Femur (tissue), 1 donor: ENCODE measurements around the gene COL25A1.
"Not testable (repeated sequence)": the region's sequence is repeated elsewhere in the genome, so short reads cannot be mapped to it uniquely, and the experiment has no call there.

ENCODE experiments used
- DNase-seq: peaks from one replicate; pipeline ENCODE4 v3.0.0-alpha.2; 2017

Gene COL25A1

GRCh38 chr4:109009909-109010308 is 292.5 kb downstream of the COL25A1 start:
- no peak for DNase-seq

- DNase-seq = no peak
Measured at GRCh38 chr4:109007976-109008375, 294.5 kb downstream of the COL25A1 start.

GRCh38 chr4:109005523-109005922 is 296.9 kb downstream of the COL25A1 start:
- DNase-seq = no peak

DNA sequence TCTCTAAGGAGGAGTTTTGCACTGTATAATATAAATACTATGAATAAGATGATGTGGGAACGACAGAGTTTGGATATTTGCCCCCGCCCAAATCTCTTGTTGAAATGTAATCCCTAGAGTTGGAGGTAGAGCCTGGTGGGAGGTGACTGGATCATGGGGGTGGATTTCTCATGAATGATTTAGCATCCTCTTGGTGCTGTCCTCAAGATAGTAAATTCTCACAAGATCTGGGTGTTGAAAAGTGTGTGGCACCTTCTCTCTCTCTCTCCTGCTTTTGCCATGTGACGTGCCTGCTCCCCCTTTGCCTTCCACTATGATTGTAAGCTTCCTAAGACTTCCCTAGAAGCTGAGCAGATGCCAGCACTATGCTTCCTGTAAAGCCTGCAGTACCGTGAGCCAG is 298.0 kb downstream of the COL25A1 start:
- no peak for DNase-seq

- no peak for DNase-seq
Measured at GRCh38 chr4:109003964-109004363, 298.5 kb downstream of the COL25A1 start.

DNA sequence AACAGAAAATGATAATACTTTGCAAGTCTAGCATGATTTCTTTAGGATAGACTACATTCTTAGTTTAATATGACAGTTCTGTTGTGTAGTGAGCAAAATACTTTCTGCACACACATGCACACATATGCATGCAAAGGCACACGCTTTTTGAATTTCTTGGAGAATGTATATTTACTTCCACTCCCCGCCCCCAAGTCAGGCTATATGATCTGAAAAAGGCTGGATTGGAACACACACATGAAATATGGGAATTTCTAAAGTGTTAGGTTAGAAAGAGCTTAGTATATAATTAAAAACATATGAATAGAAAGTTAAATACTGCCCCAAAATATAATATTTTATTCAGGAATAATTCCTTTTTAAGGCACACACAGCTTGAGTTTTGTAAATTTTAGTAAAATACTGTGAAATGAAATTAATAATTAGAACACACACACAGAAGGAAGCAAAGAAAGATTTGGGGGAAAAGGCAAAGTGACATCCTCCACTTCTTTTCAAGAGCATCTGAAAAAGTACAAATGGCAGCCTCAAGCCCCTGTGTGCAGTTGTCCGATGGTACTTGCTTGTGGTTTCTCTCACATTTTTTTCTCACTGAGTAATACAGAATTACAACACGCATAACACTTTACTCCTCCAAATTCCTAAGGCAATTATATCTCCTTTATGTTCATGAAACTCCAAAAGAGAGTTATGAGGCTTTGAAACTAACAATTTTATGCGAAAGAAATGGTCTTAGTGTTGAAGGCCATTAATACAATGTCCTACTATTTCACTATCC is 310.7 kb downstream of the COL25A1 start:
- DNase-seq = no peak

- no peak for DNase-seq
Measured at GRCh38 chr4:108988464-108989195, 313.8 kb downstream of the COL25A1 start.

- not testable (repeated sequence) for DNase-seq
Measured at GRCh38 chr4:108984495-108984894, 318.0 kb downstream of the COL25A1 start.

GRCh38 chr4:108982402-108983185 is 319.9 kb downstream of the COL25A1 start:
- DNase-seq = no peak

GRCh38 chr4:108980455-108981239 is 321.8 kb downstream of the COL25A1 start:
- DNase-seq = no peak

GRCh38 chr4:108979759-108980158 is 322.7 kb downstream of the COL25A1 start:
- DNase-seq = no peak

DNA sequence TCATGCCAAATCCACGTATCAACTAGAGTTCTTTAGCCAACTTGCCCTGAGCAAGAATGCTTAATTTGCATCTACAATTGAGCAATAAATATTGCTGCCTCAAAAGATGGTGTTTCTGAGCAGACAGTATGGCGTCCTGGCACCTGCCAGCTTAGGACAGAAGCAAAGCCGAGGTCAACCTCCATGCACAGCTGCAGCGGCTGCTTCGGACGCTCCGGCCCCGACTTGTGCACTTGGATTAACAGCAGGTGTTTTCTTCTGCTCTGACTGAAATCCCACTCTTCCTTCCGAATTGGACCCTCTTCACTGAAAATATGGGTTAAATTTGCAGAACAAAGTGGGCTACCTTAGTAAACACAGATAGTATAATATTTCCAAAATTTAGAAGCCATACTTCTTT is 324.4 kb downstream of the COL25A1 start:
- no peak for DNase-seq

DNA sequence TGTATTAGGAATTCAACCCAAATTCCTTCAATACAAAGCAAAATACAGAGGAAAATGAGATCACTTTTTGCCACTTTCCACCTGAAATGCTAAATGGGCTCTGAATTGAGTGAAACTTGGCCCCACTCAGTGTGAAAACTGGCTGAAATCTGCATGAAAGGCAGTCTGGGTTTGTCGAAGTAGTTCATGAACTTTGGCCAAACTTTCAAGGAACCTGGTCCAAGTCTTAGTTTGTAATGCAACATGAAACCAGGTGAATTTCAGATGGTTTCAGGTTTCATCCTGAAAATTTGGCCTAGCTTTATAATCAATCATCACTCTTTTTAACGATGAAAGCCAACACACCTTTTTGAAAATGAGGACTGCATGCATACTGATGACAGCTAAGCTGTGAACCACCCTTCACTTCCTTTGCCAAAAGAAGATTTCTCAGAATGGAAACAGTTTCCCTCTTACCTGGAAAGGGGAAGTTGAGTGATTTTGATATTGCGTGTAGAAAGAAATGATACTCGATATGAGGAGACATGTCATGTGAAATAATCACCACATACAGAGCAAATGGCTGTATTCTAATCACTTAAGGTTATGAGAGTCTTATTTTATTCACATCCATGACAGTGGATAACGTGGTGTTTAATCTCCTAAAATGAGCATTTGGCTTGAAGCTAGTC is 329.7 kb downstream of the COL25A1 start:
- DNase-seq = no peak

DNA sequence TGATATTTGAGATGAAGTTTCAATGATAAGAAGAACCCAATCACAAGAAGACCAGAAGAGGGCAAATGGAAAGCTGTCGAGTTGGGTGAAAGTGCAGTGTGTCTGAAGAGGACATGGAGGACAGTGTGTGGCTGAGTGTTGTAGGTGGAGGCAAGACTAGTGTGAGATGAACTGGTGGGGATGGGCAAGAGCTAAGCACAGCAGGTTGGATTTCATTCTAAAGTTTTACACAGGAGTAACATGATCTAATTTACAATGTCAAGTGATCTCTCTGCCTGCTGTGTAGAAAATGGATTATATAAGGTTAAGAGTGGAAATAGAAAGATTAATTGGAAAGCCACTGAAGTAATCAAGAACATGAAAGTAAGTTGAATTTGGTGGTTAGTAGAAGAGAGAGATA is 331.0 kb downstream of the COL25A1 start:
- no peak for DNase-seq

DNA sequence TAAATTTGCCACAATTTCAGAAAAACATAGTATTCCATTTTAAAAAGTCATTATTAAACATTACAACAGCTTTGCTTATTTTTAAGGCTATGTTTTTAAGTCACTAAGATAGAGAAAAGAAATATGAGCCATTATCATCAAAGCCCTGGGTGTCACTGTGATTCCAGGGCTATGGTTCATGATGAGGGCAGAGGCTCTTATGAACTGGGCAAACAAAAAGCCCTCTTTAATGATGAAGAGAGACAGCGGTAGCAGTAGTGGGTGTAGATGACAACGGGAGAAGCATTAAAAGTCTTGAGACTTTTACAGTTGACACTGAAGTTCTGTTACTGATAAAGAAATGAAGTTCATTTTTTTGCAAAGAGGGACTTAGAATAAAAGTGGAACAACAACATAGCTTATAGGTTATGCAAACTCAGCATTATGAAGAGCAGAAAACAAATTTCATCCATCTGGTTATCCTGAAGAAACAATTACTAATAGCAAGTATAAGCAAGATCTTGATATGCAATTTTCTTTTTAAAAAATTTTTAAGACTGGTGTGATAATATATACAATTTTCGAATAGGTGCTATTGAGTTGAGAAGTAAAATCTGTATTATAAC is 336.9 kb downstream of the COL25A1 start:
- no peak for DNase-seq

DNA sequence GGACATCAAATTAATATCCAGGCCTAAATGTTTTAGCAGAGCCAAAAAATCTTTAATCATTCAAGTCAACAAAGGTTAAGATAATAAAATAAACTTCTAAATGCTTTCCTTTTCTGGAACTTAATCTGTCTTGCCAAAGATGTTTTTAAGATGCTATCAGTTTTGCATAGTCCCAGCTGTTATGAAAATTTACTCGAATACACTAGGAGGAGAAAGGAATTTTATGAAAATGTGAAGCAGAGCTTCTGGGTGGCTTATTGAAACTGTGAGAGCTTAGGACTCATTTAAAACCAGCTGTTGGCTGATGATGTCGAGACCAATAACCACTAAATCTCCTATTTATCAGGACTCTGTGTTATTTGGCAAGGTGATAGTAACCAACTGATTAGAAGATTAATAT is 337.4 kb downstream of the COL25A1 start:
- DNase-seq = no peak

DNA sequence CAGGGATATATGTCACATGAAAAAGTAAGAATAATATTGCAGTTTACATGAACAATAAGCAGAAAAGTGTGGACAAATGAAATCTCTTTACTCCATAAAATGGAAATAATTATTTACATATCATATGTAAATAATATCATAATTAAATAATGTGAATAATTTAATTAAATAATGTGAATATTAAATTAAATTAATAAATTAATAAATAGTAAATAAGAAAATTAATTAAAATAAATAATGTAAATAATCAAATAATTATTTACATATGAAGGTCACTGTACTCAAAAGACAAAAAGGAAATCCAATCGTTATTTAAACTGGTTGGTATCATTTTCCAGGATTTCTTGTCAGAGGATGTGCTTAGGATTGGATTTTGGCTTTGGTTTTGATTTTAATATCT is 338.5 kb downstream of the COL25A1 start:
- DNase-seq = no peak

DNA sequence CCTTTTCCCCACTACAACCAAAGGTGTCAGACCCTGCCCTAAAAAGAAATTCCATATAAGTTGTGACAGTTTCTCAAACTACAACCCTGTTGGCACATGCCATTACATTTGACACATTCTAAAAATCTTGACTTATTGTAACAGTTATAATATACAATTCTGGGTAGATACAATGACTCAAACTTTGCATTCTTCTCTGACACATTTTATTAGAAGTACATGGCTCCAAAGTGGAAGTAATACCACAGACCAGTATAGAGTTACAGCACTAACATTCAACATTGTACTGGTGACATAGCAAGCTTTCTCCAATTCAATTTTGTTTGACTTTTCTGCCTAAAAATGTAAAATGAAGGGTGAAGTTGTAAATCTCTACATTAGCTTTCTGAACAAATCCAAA is 343.0 kb downstream of the COL25A1 start:
- DNase-seq = no peak

DNA sequence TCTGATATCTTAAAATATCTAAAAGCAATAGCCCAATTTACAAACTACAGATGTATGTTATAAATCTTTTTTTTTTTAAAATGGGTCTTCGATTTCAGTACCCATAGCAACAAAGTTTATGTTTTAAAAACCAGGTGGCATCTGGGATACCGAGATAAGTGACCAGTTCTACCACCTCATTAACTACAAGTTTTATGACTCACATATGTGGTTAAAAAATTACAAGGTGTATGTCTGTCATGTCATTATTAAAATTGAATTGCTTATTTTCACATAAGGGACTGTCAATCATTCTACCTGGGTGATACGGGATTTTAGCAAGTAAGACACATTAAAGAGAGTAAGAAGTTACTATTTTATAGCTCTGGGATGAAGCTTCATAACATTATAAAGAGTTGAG is 347.6 kb downstream of the COL25A1 start:
- no peak for DNase-seq

DNA sequence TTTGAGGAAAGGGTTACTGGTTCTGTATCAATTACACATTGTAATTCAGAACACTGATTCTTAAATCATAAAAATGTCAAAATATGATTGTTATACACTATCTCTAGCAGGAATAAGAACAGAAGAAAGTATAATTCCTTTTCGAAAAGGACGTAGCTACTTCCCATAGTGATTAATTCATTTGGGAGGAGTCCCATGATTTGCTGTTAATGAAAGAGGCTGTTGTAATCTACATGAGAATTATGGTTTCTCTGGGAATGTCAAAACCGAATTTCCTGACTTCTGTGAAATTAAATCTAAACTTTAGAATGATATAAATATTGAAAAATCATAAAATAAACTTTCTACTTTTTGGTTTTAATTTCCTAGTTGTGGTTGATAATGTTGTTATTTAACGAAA is 348.5 kb downstream of the COL25A1 start:
- no peak for DNase-seq

DNA sequence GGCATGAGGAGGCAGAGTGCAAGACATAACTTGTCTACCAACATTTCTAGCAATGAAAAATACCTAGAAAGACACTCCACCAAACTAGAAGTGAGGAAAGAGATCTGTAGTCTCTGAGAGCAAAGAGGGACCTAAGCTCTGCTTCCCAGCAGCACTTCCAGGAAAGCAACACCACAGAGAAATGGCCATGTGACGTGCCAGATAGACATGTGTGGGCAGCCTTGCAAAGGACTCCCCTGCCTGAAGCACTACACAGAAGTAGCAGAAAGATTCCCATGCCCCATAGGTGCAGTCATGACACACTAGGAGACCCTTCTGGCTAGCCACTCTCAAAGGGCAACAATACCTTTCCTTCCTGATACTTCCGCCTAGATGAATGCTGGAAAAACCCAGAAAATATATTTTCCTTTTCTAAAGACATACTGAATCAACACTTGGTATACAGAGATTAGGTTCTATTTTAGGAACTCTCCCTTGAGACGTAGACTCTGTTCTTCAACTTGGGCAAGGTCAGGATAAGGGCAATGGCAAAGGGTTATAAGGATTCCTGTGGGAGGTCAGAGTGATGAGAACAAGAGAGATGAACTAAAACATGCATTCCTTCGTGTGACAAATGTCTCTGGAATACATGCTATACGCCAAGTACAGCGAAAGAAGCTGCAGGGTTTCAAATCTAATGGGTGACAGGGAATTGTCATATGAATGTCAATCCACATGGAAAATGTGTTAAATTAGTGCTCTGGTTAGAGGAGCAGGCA is 352.1 kb downstream of the COL25A1 start:
- DNase-seq = no peak
